HEK293 (cell line): Measurements from ENCODE around the gene IGFBP7.

Experiments
- HOXC10 ChIP-seq: sonication (generic); formaldehyde crosslinking; IDR thresholded peaks from 2 replicates; pipeline ENCODE4 v1.8.1; 2023; ENCODE audit warnings: mild to moderate bottlenecking, missing genetic modification reagents
- ZNF324 ChIP-seq: fragments of 450-650 bp; formaldehyde crosslinking; IDR thresholded peaks from 2 replicates; pipeline ENCODE4 v1.5.1; 2016; ENCODE audit warnings: missing biosample characterization, missing genetic modification characterization
- ZNF366 ChIP-seq: fragments of 450-650 bp; formaldehyde crosslinking; conservative IDR thresholded peaks from 2 replicates; pipeline ENCODE4 v1.5.1; 2016; ENCODE audit warnings: missing biosample characterization, missing genetic modification characterization
- ZNF629 ChIP-seq: fragments of 450-650 bp; formaldehyde crosslinking; IDR thresholded peaks from 2 replicates; pipeline ENCODE4 v1.5.1; 2017; ENCODE audit warnings: missing biosample characterization, missing genetic modification characterization

IGFBP7 gene

DNA sequence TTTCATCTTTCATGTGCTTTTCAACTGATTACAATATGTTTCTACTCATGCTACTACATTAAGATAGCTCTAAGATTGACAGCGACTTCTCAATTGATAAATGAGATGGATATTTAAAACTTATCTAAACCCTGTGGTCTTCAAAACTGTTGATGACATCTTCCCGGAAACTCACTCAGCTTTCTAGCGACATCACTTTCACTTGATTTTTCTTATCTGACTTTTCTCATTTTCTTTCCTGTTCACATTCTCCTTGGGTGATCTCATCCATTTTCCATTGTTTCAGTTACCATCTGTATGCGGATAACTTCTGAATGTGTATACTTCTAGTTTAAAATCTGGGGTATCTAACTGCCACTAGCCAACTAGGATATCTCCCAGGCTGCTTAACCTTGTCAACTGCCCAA lies 128.4 kb downstream of the IGFBP7 start (continued):
- TF ChIP-seq ZNF324 (no peak), HOXC10 (CRISPR knock-in tag) (no peak), ZNF629 (tag by site-specific recombination) (peak; percentile 77), ZNF366 (0 out of 2 replicates have a peak, but pooled peaks have one; percentile 24)
- TF ChIP-seq, all 188 proteins: peak for 8
